ENCODE results near the gene OXA1L.
A peak's percentile ranks its signal among the peaks of the same experiment; 100 is the strongest.
"Not testable (repeated sequence)": the region's sequence is repeated elsewhere in the genome, so short reads cannot be mapped to it uniquely, and the experiment has no call there.

The OXA1L gene

GRCh38 chr14:22733829-22734228 lies 32.7 kb upstream of the OXA1L start:
- DNase-seq = no peak
- Histone ChIP-seq H3K4me2 (ENCODE audit: low read depth, low read length) (no peak overlapping the region), H3K9ac (ENCODE audit: low read length) (no peak overlapping the region), H3K4me1 (ENCODE audit: low read length) (peaks cover 6% of the 10 kb centered on the region), H3K4me3 (ENCODE audit: low read length) (no peak overlapping the region), H3K36me3 (replicated peaks; ENCODE audit: insufficient read depth, low read length) (no peaks in the 10 kb centered on the region), H3K9me3 (replicated peaks; ENCODE audit: insufficient read depth, low read length) (no peaks in the 10 kb centered on the region), H3K27me3 (replicated peaks; ENCODE audit: insufficient read depth, low read length) (no peaks in the 10 kb centered on the region), H4K20me1 (ENCODE audit: insufficient read depth, low read length) (no peaks in the 10 kb centered on the region), H3K79me2 (ENCODE audit: low read length) (no peaks in the 10 kb centered on the region), H3K9me2 (replicated peaks; ENCODE audit: insufficient read depth, low read length) (no peaks in the 10 kb centered on the region), H3K27ac (ENCODE audit: low read length) (no peak overlapping the region), H3F3A (ENCODE audit: insufficient read depth, low read length) (no peaks in the 10 kb centered on the region), H2AFZ (ENCODE audit: low read length) (no peak overlapping the region)
- TF ChIP-seq CTCF (IDR thresholded peaks at IDR 0.05; ENCODE audit: low read length) = no peak
- TF ChIP-seq EZH2phosphoT487 (IDR thresholded peaks at IDR 0.05; ENCODE audit: low read length) = no peak
- TF ChIP-seq EZH2 (optimal IDR thresholded peaks at IDR 0.05; ENCODE audit: low read depth, low read length) = no peak

- H3K9me2 ChIP-seq (replicated peaks; ENCODE audit: insufficient read depth, low read length) = no peaks in the 10 kb centered on the region
- no peaks in the 10 kb centered on the region for H3K27me3 ChIP-seq (replicated peaks; ENCODE audit: insufficient read depth, low read length)
- no peak overlapping the region for H3K4me3 ChIP-seq (ENCODE audit: low read length)
- no peaks in the 10 kb centered on the region for H4K20me1 ChIP-seq (ENCODE audit: insufficient read depth, low read length)
- H3K9ac ChIP-seq (ENCODE audit: low read length) = no peak overlapping the region
- no peak for DNase-seq
- no peaks in the 10 kb centered on the region for H3K9me3 ChIP-seq (replicated peaks; ENCODE audit: insufficient read depth, low read length)
- H3F3A ChIP-seq (ENCODE audit: insufficient read depth, low read length) = no peaks in the 10 kb centered on the region
- H3K4me2 ChIP-seq (ENCODE audit: low read depth, low read length) = no peak overlapping the region
- no peaks in the 10 kb centered on the region for H3K79me2 ChIP-seq (ENCODE audit: low read length)
- no peak overlapping the region for H3K27ac ChIP-seq (ENCODE audit: low read length)
- no peak overlapping the region for H2AFZ ChIP-seq (ENCODE audit: low read length)
- H3K36me3 ChIP-seq (replicated peaks; ENCODE audit: insufficient read depth, low read length) = no peaks in the 10 kb centered on the region
- TF ChIP-seq CTCF (IDR thresholded peaks at IDR 0.05; ENCODE audit: low read length) = no peak
- no peak for TF ChIP-seq EZH2phosphoT487 (IDR thresholded peaks at IDR 0.05; ENCODE audit: low read length)
- TF ChIP-seq EZH2 (optimal IDR thresholded peaks at IDR 0.05; ENCODE audit: low read depth, low read length) = no peak
- H3K4me1 ChIP-seq (ENCODE audit: low read length) = peaks cover 6% of the 10 kb centered on the region
These were observed 31.4 kb upstream of the OXA1L start for GRCh38 chr14:22735096-22735495.

GRCh38 chr14:22736384-22736783 lies 30.1 kb upstream of the OXA1L start:
- not testable (repeated sequence) for H3K4me1 ChIP-seq (ENCODE audit: low read length); H3K9me2 ChIP-seq (replicated peaks; ENCODE audit: insufficient read depth, low read length); H3K4me3 ChIP-seq (ENCODE audit: low read length); H3K79me2 ChIP-seq (ENCODE audit: low read length); H3K9ac ChIP-seq (ENCODE audit: low read length); H3K27me3 ChIP-seq (replicated peaks; ENCODE audit: insufficient read depth, low read length); H3F3A ChIP-seq (ENCODE audit: insufficient read depth, low read length); H3K9me3 ChIP-seq (replicated peaks; ENCODE audit: insufficient read depth, low read length); H4K20me1 ChIP-seq (ENCODE audit: insufficient read depth, low read length); DNase-seq; H3K27ac ChIP-seq (ENCODE audit: low read length); H3K36me3 ChIP-seq (replicated peaks; ENCODE audit: insufficient read depth, low read length); H2AFZ ChIP-seq (ENCODE audit: low read length); H3K4me2 ChIP-seq (ENCODE audit: low read depth, low read length)

GRCh38 chr14:22737052-22737451 lies 29.4 kb upstream of the OXA1L start:
- H3K4me2 ChIP-seq (ENCODE audit: low read depth, low read length) = no peak overlapping the region
- no peaks in the 10 kb centered on the region for H3F3A ChIP-seq (ENCODE audit: insufficient read depth, low read length)
- peak overlapping the region; percentile 56; the same call in 1 of the 2 replicates for H2AFZ ChIP-seq (ENCODE audit: low read length)
- no peak overlapping the region for H3K9ac ChIP-seq (ENCODE audit: low read length)
- H4K20me1 ChIP-seq (ENCODE audit: insufficient read depth, low read length) = no peaks in the 10 kb centered on the region
- H3K4me3 ChIP-seq (ENCODE audit: low read length) = no peak overlapping the region
- peaks cover 6% of the 10 kb centered on the region for H3K4me1 ChIP-seq (ENCODE audit: low read length)
- no peaks in the 10 kb centered on the region for H3K9me3 ChIP-seq (replicated peaks; ENCODE audit: insufficient read depth, low read length)
- no peaks in the 10 kb centered on the region for H3K36me3 ChIP-seq (replicated peaks; ENCODE audit: insufficient read depth, low read length)
- no peaks in the 10 kb centered on the region for H3K79me2 ChIP-seq (ENCODE audit: low read length)
- DNase-seq = peak; percentile 69
- H3K27ac ChIP-seq (ENCODE audit: low read length) = peak overlapping the region; percentile 34; the same call in 1 of the 2 replicates
- H3K27me3 ChIP-seq (replicated peaks; ENCODE audit: insufficient read depth, low read length) = no peaks in the 10 kb centered on the region
- TF ChIP-seq CTCF (IDR thresholded peaks at IDR 0.05; ENCODE audit: low read length) (no peak), EZH2 (optimal IDR thresholded peaks at IDR 0.05; ENCODE audit: low read depth, low read length) (no peak), EZH2phosphoT487 (IDR thresholded peaks at IDR 0.05; ENCODE audit: low read length) (no peak)
- H3K9me2 ChIP-seq (replicated peaks; ENCODE audit: insufficient read depth, low read length) = no peaks in the 10 kb centered on the region

Measured in MM.1S (cell line).